Gastrocnemius medialis (tissue), 4 donors: ENCODE data around the gene SERPINB10.

ENCODE experiments used
- CTCF ChIP-seq, 5 experiments: fragments of 450-650 bp in 3 of 5; fragments of 200-600 bp in 2 of 5; sonication (generic) in 2 of 5; IDR thresholded peaks in 4 of 5; conservative IDR thresholded peaks in 1 of 5; 1 replicate in 4 of 5; 2 replicates in 1 of 5; pipeline ENCODE4 v1.5.1; 2016 to 2019; ENCODE audit warnings: antibody characterized with exemption in 5 of 5, mild to moderate bottlenecking in 3 of 5, moderate library complexity in 3 of 5
- POLR2A ChIP-seq, 2 donors: fragments of 450-650 bp; IDR thresholded peaks; one replicate each; pipeline ENCODE4 v1.6.1; 2017; ENCODE audit warnings: antibody characterized with exemption in 2 of 2, mild to moderate bottlenecking in 2 of 2, moderate library complexity in 2 of 2

- TF ChIP-seq CTCF (IDR thresholded peaks at IDR 0.05 in 4 of 5, conservative IDR thresholded peaks at IDR 0.05 in 1 of 5) (no peak), POLR2A (IDR thresholded peaks at IDR 0.05) (no peak)
Observed at GRCh38 chr18:63895190-63895589, 12.6 kb upstream of the SERPINB10 start.
